GM12891 (cell line): ENCODE measurements around the gene PTPRJ.
"Not testable (repeated sequence)": the region's sequence is repeated elsewhere in the genome, so short reads cannot be mapped to it uniquely, and the experiment has no call there.

Experiments
- POLR2A ChIP-seq: IDR thresholded peaks from 2 replicates; pipeline ENCODE4 v1.6.1; 2011; ENCODE audit warnings: low read depth, low read length, control low read depth
- POLR2AphosphoS5 ChIP-seq: IDR thresholded peaks from 2 replicates; pipeline ENCODE4 v1.6.1; 2011; ENCODE audit warnings: low read depth, low read length, control low read depth
- TAF1 ChIP-seq: IDR thresholded peaks from 2 replicates; pipeline ENCODE4 v1.6.1; 2011; ENCODE audit warnings: low read depth, low read length, control low read depth

DNA sequence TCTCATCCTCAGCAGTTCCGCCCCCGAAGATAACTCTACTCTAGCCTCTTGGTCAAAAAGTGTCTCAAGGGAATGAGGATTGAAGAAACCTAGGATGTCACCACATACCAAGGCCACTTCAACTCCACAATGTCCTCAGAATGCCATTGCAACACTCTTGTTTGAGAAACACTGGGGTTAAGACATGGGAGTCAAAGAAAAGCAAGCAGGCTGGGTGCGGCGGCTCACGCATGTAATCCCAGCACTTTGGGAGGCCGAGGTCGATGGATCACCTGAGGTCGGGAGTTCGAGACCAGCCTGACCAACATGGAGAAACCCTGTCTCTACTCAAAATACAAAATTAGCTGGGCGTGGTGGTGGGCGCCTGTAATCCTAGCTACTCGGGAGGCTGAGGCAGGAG lies 28.9 kb upstream of the PTPRJ start:
- not testable (repeated sequence) for TF ChIP-seq POLR2AphosphoS5, POLR2A, TAF1
